ENCODE data around the gene GJA9. TPM values are rescaled to one million over a fixed set of nuclear protein-coding genes. Genes with fewer than 3 reads are reported as not detected.
"Not testable (repeated sequence)": the region's sequence is repeated elsewhere in the genome, so short reads cannot be mapped to it uniquely, and the experiment has no call there.

GJA9 gene
- total RNA-seq, 1 experiment from 2014 or later = not detected

GRCh38 chr1:38917337-38917736 lies 36.0 kb upstream of the GJA9 start:
- ChIA-PET POLR2A (ENCODE audit: unreplicated experiment) (no interaction called here), CTCF (no interaction called here)
- Histone ChIP-seq H3K9me3 (ENCODE audit: low read length) (no peaks in the 10 kb centered on the region), H3K27me3 (ENCODE audit: low read length) (no peaks in the 10 kb centered on the region), H3K4me3 (ENCODE audit: low read length) (no peak overlapping the region), H3F3A (ENCODE audit: low read length, unreplicated experiment) (no peaks in the 10 kb centered on the region), H3K27ac (ENCODE audit: low read length) (no peak overlapping the region), H4K20me1 (ENCODE audit: low read length) (no peaks in the 10 kb centered on the region), H2AFZ (ENCODE audit: low read length) (no peak overlapping the region), H3K79me2 (ENCODE audit: low read length) (no peaks in the 10 kb centered on the region), H3K9me2 (replicated peaks; ENCODE audit: low read length) (no peaks in the 10 kb centered on the region), H3K4me1 (ENCODE audit: insufficient read depth, low read length) (no peaks in the 10 kb centered on the region), H3K36me3 (ENCODE audit: low read depth, low read length) (no peaks in the 10 kb centered on the region), H3K4me2 (ENCODE audit: low read length) (no peak overlapping the region), H3K9ac (ENCODE audit: low read length) (no peak overlapping the region)
- no peak for TF ChIP-seq EZH2phosphoT487 (IDR thresholded peaks at IDR 0.05; ENCODE audit: borderline replicate concordance, low read length)
- TF ChIP-seq CTCF (conservative IDR thresholded peaks at IDR 0.05; ENCODE audit: low read depth, low read length) = no peak
- no peak for TF ChIP-seq EZH2 (IDR thresholded peaks at IDR 0.05; ENCODE audit: low read length, unreplicated experiment)
- ATAC-seq = no peak
- no peak for DNase-seq
- intact Hi-C loops (cut with micrococcal nuclease) = no loop called here
- no TSS peak for BruUV-seq (replicated peaks)

GRCh38 chr1:38915352-38915948 lies 34.1 kb upstream of the GJA9 start:
- Histone ChIP-seq H2AFZ (ENCODE audit: low read length) (no peak overlapping the region), H3K79me2 (ENCODE audit: low read length) (no peaks in the 10 kb centered on the region), H3K9me3 (ENCODE audit: low read length) (no peaks in the 10 kb centered on the region), H3K27me3 (ENCODE audit: low read length) (no peaks in the 10 kb centered on the region), H3K4me1 (ENCODE audit: insufficient read depth, low read length) (no peaks in the 10 kb centered on the region), H3K36me3 (ENCODE audit: low read depth, low read length) (no peaks in the 10 kb centered on the region), H3K4me3 (ENCODE audit: low read length) (no peak overlapping the region), H3K4me2 (ENCODE audit: low read length) (no peak overlapping the region), H3K9me2 (replicated peaks; ENCODE audit: low read length) (no peaks in the 10 kb centered on the region), H3K27ac (ENCODE audit: low read length) (no peak overlapping the region), H3K9ac (ENCODE audit: low read length) (no peak overlapping the region), H4K20me1 (ENCODE audit: low read length) (no peaks in the 10 kb centered on the region), H3F3A (ENCODE audit: low read length, unreplicated experiment) (no peaks in the 10 kb centered on the region)
- ChIA-PET CTCF (no interaction called here), POLR2A (ENCODE audit: unreplicated experiment) (no interaction called here)
- no peak for TF ChIP-seq CTCF (conservative IDR thresholded peaks at IDR 0.05; ENCODE audit: low read depth, low read length)
- TF ChIP-seq EZH2phosphoT487 (IDR thresholded peaks at IDR 0.05; ENCODE audit: borderline replicate concordance, low read length) = no peak
- ATAC-seq = no peak
- DNase-seq = no peak
- intact Hi-C loops (cut with micrococcal nuclease) = no loop called here
- BruUV-seq (replicated peaks) = no TSS peak

- CTCF ChIA-PET = not testable (repeated sequence)
These were observed 33.5 kb upstream of the GJA9 start for GRCh38 chr1:38914908-38915307.

More at GRCh38 chr1:38914908-38915307, 33.5 kb upstream of the GJA9 start:
- DNase-seq; H3K27me3 ChIP-seq (ENCODE audit: low read length); H2AFZ ChIP-seq (ENCODE audit: low read length); POLR2A ChIA-PET (ENCODE audit: unreplicated experiment); H3K9me3 ChIP-seq (ENCODE audit: low read length); H3K9ac ChIP-seq (ENCODE audit: low read length); H3F3A ChIP-seq (ENCODE audit: low read length, unreplicated experiment); H4K20me1 ChIP-seq (ENCODE audit: low read length); H3K27ac ChIP-seq (ENCODE audit: low read length); H3K9me2 ChIP-seq (replicated peaks; ENCODE audit: low read length); H3K4me2 ChIP-seq (ENCODE audit: low read length); intact Hi-C loops (cut with micrococcal nuclease); ATAC-seq; H3K79me2 ChIP-seq (ENCODE audit: low read length); H3K4me3 ChIP-seq (ENCODE audit: low read length); H3K36me3 ChIP-seq (ENCODE audit: low read depth, low read length); BruUV-seq (replicated peaks); H3K4me1 ChIP-seq (ENCODE audit: insufficient read depth, low read length): not testable (repeated sequence)
